Measurements from ENCODE around the gene FRMPD1.

FRMPD1 gene

DNA sequence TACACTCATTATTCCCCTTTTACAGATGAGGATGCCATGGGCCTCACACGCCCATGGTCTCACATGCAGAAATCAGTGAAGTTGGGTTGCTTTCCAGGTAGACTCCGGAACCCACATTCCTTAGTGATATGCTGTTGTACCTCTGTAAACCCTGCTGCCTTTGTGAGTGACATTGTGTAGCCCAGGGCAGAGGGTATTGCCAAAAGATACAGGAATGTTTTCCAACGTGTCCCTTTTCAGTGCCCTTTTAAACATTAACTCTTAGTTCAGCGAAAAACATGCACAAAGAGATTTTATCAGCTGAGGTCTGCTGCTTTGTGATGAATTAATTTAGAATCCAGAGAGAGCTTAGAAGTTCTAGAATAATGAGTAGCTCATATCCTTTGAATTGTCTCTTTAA is 64.5 kb downstream of the FRMPD1 start:
- H3K4me1 ChIP-seq (ENCODE audit: control insufficient read depth, insufficient read depth, low read length) = no peaks in the 10 kb centered on the region
- no peaks in the 10 kb centered on the region for H3K9me3 ChIP-seq (ENCODE audit: control insufficient read depth, low read length)
- no peak overlapping the region for H3K4me3 ChIP-seq (ENCODE audit: low read length)
- H3K9ac ChIP-seq (ENCODE audit: low read length) = no peak overlapping the region
- H3K27me3 ChIP-seq (replicated peaks; ENCODE audit: control insufficient read depth, insufficient read depth, low read length) = no peaks in the 10 kb centered on the region
- H3K36me3 ChIP-seq (ENCODE audit: control insufficient read depth, insufficient read depth, low read length, severe bottlenecking) = no peaks in the 10 kb centered on the region
- DNase-seq (ENCODE audit: low read depth) = no peak

- Histone ChIP-seq H3K36me3 (ENCODE audit: control insufficient read depth, insufficient read depth, low read length, severe bottlenecking) (no peaks in the 10 kb centered on the region), H3K27me3 (replicated peaks; ENCODE audit: control insufficient read depth, insufficient read depth, low read length) (no peaks in the 10 kb centered on the region), H3K9me3 (ENCODE audit: control insufficient read depth, low read length) (no peaks in the 10 kb centered on the region), H3K4me1 (ENCODE audit: control insufficient read depth, insufficient read depth, low read length) (no peaks in the 10 kb centered on the region), H3K4me3 (ENCODE audit: low read length) (no peak overlapping the region), H3K9ac (ENCODE audit: low read length) (no peak overlapping the region)
- no peak for DNase-seq (ENCODE audit: low read depth)
These were observed 65.3 kb downstream of the FRMPD1 start for GRCh38 chr9:37715991-37716505.

DNA sequence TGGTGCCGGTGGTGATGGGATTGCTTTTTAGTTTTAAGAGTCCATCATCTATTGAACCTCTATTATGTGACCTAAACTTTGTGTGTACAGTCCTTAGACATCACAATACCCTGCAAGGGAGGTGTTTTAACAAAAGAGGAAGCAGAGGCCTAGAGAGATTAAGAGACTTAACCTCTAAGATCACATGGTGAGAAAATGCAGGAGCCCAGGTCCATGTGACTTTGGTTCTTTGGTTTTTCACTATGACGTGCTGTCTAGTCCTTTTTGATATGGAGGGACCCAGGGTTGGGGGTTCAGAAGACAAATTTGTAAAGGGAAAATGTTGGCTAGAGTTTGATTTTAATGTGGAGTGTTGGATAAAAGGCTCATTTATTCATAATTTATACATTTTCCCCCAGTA is 68.8 kb downstream of the FRMPD1 start:
- Histone ChIP-seq H3K36me3 (ENCODE audit: control insufficient read depth, insufficient read depth, low read length, severe bottlenecking) (no peaks in the 10 kb centered on the region), H3K4me3 (ENCODE audit: low read length) (no peak overlapping the region), H3K9ac (ENCODE audit: low read length) (no peak overlapping the region), H3K27me3 (replicated peaks; ENCODE audit: control insufficient read depth, insufficient read depth, low read length) (no peaks in the 10 kb centered on the region), H3K4me1 (ENCODE audit: control insufficient read depth, insufficient read depth, low read length) (no peaks in the 10 kb centered on the region), H3K9me3 (ENCODE audit: control insufficient read depth, low read length) (no peaks in the 10 kb centered on the region)
- DNase-seq (ENCODE audit: low read depth) = no peak

GRCh38 chr9:37727013-37727412 is 76.3 kb downstream of the FRMPD1 start:
- H3K9me3 ChIP-seq (ENCODE audit: control insufficient read depth, low read length) = no peaks in the 10 kb centered on the region
- H3K36me3 ChIP-seq (ENCODE audit: control insufficient read depth, insufficient read depth, low read length, severe bottlenecking) = no peaks in the 10 kb centered on the region
- no peak overlapping the region for H3K9ac ChIP-seq (ENCODE audit: low read length)
- H3K4me3 ChIP-seq (ENCODE audit: low read length) = no peak overlapping the region
- no peaks in the 10 kb centered on the region for H3K27me3 ChIP-seq (replicated peaks; ENCODE audit: control insufficient read depth, insufficient read depth, low read length)
- no peak for DNase-seq (ENCODE audit: low read depth)
- H3K4me1 ChIP-seq (ENCODE audit: control insufficient read depth, insufficient read depth, low read length) = no peaks in the 10 kb centered on the region

DNA sequence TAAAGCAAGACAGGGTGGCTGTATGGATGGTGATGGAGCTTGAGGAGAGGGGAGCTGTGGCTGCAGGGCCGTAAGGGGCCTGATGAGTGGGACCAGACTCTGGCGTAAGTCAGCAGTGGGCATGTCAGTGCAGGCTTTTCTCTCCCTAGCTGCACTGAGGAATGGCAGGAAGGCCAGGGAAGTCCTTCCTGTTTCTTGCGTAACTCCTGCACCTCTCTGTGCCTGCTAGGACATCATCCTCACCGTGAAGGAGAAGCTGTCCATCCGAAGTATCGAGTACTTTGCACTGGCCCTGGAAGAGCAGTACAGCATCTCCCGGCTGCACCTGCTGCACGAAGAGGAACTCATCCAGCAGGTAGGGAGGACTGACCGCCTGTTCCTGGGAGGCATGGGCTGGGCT is 78.7 kb downstream of the FRMPD1 start:
- no peaks in the 10 kb centered on the region for H3K4me1 ChIP-seq (ENCODE audit: control insufficient read depth, insufficient read depth, low read length)
- H3K36me3 ChIP-seq (ENCODE audit: control insufficient read depth, insufficient read depth, low read length, severe bottlenecking) = no peaks in the 10 kb centered on the region
- no peaks in the 10 kb centered on the region for H3K27me3 ChIP-seq (replicated peaks; ENCODE audit: control insufficient read depth, insufficient read depth, low read length)
- DNase-seq (ENCODE audit: low read depth) = no peak
- H3K4me3 ChIP-seq (ENCODE audit: low read length) = no peak overlapping the region
- no peak overlapping the region for H3K9ac ChIP-seq (ENCODE audit: low read length)
- no peaks in the 10 kb centered on the region for H3K9me3 ChIP-seq (ENCODE audit: control insufficient read depth, low read length)

GRCh38 chr9:37730256-37730655 is 79.5 kb downstream of the FRMPD1 start:
- H3K4me3 ChIP-seq (ENCODE audit: low read length) = no peak overlapping the region
- H3K27me3 ChIP-seq (replicated peaks; ENCODE audit: control insufficient read depth, insufficient read depth, low read length) = no peaks in the 10 kb centered on the region
- no peak overlapping the region for H3K9ac ChIP-seq (ENCODE audit: low read length)
- no peak for DNase-seq (ENCODE audit: low read depth)
- no peaks in the 10 kb centered on the region for H3K9me3 ChIP-seq (ENCODE audit: control insufficient read depth, low read length)
- no peaks in the 10 kb centered on the region for H3K36me3 ChIP-seq (ENCODE audit: control insufficient read depth, insufficient read depth, low read length, severe bottlenecking)
- no peaks in the 10 kb centered on the region for H3K4me1 ChIP-seq (ENCODE audit: control insufficient read depth, insufficient read depth, low read length)

- DNase-seq (ENCODE audit: low read depth) = no peak
- Histone ChIP-seq H3K9ac (ENCODE audit: low read length) (no peak overlapping the region), H3K27me3 (replicated peaks; ENCODE audit: control insufficient read depth, insufficient read depth, low read length) (no peaks in the 10 kb centered on the region), H3K36me3 (ENCODE audit: control insufficient read depth, insufficient read depth, low read length, severe bottlenecking) (no peaks in the 10 kb centered on the region), H3K4me1 (ENCODE audit: control insufficient read depth, insufficient read depth, low read length) (no peaks in the 10 kb centered on the region), H3K9me3 (ENCODE audit: control insufficient read depth, low read length) (no peaks in the 10 kb centered on the region), H3K4me3 (ENCODE audit: low read length) (no peak overlapping the region)
These were observed 80.1 kb downstream of the FRMPD1 start for GRCh38 chr9:37730839-37731238.

DNA sequence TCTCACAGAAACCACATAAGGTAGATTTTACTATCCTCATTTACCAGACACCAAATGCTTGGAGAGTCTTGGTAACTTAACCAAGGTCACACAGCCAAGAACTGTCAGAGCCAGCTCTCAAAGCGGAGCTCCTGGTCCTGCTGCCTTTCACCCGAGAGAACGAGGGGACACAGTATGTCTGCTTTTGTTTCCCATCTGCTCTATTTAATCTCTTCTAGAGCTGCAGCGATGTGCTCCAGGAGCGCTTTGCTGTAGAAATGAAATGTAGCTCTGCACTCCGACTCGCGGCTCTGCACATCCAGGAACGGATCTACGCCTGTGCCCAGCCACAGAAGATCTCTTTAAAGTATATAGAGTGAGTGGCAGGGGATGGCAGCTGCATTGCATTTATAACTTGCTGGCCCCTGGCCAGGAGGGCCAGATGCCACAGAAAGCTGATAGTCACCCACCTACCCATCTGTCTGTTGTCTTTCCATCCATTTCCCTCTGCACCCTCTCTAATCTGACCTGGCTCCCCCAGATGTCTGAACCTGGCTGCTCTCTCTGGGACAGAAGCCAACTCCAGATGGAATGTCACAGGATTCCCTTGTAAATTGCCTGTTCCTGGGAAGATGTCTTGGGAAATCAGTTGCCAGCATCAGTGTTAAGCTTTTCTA is 81.5 kb downstream of the FRMPD1 start:
- Histone ChIP-seq H3K36me3 (ENCODE audit: control insufficient read depth, insufficient read depth, low read length, severe bottlenecking) (no peaks in the 10 kb centered on the region), H3K9me3 (ENCODE audit: control insufficient read depth, low read length) (no peaks in the 10 kb centered on the region), H3K9ac (ENCODE audit: low read length) (no peak overlapping the region), H3K4me1 (ENCODE audit: control insufficient read depth, insufficient read depth, low read length) (no peaks in the 10 kb centered on the region), H3K4me3 (ENCODE audit: low read length) (no peak overlapping the region), H3K27me3 (replicated peaks; ENCODE audit: control insufficient read depth, insufficient read depth, low read length) (no peaks in the 10 kb centered on the region)
- DNase-seq (ENCODE audit: low read depth) = no peak

GRCh38 chr9:37732952-37733351 is 82.2 kb downstream of the FRMPD1 start:
- H3K36me3 ChIP-seq (ENCODE audit: control insufficient read depth, insufficient read depth, low read length, severe bottlenecking) = no peaks in the 10 kb centered on the region
- H3K9me3 ChIP-seq (ENCODE audit: control insufficient read depth, low read length) = no peaks in the 10 kb centered on the region
- no peaks in the 10 kb centered on the region for H3K4me1 ChIP-seq (ENCODE audit: control insufficient read depth, insufficient read depth, low read length)
- no peaks in the 10 kb centered on the region for H3K27me3 ChIP-seq (replicated peaks; ENCODE audit: control insufficient read depth, insufficient read depth, low read length)
- no peak overlapping the region for H3K9ac ChIP-seq (ENCODE audit: low read length)
- no peak overlapping the region for H3K4me3 ChIP-seq (ENCODE audit: low read length)
- no peak for DNase-seq (ENCODE audit: low read depth)

DNA sequence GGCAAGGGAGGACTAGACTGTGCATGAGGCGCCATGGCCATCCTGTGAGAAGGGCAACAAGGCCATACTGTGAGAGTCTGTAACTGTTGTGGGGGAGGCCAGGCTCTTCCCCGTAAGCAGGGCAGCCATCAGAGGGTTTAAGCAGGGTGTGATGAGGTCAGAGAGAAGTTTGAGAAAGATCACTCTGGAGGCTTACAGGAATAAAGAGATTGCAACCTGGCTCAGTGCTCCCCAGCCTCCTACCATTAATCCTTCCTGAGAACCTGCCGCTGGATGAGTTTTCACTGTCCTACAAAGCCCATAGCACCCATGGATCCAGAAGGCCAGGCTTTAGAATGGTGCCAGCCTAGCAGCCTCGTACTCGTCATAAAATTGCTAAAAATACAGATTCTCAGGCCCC is 88.5 kb downstream of the FRMPD1 start:
- H3K9me3 ChIP-seq (ENCODE audit: control insufficient read depth, low read length) = no peaks in the 10 kb centered on the region
- no peak for DNase-seq (ENCODE audit: low read depth)
- no peaks in the 10 kb centered on the region for H3K27me3 ChIP-seq (replicated peaks; ENCODE audit: control insufficient read depth, insufficient read depth, low read length)
- no peak overlapping the region for H3K4me3 ChIP-seq (ENCODE audit: low read length)
- no peak overlapping the region for H3K9ac ChIP-seq (ENCODE audit: low read length)
- no peaks in the 10 kb centered on the region for H3K36me3 ChIP-seq (ENCODE audit: control insufficient read depth, insufficient read depth, low read length, severe bottlenecking)
- no peaks in the 10 kb centered on the region for H3K4me1 ChIP-seq (ENCODE audit: control insufficient read depth, insufficient read depth, low read length)

DNA sequence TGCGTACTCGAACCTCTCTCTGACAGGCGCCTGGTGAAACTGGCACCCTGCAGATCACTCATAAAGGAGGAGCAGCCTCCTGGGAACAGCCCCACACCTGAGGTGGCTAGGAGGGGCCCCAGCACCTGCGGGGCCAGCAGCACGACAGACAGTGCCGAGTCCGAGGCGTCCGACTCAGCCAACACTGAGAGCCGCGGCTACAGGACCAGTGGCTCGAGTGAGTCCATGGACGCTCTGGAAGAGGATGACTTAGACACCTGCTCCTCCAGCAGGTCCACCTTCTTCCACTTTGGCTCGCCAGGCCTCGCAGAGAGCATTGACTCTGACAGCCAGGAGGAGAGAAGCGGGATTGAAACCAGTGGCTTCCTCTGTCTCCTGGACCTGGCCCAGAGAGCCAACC is 89.4 kb downstream of the FRMPD1 start:
- DNase-seq (ENCODE audit: low read depth) = no peak
- no peaks in the 10 kb centered on the region for H3K9me3 ChIP-seq (ENCODE audit: control insufficient read depth, low read length)
- H3K36me3 ChIP-seq (ENCODE audit: control insufficient read depth, insufficient read depth, low read length, severe bottlenecking) = no peaks in the 10 kb centered on the region
- no peak overlapping the region for H3K9ac ChIP-seq (ENCODE audit: low read length)
- no peaks in the 10 kb centered on the region for H3K4me1 ChIP-seq (ENCODE audit: control insufficient read depth, insufficient read depth, low read length)
- no peaks in the 10 kb centered on the region for H3K27me3 ChIP-seq (replicated peaks; ENCODE audit: control insufficient read depth, insufficient read depth, low read length)
- H3K4me3 ChIP-seq (ENCODE audit: low read length) = no peak overlapping the region

All from adipocyte (in vitro differentiated cells).